Pancreas (tissue), 10 donors: ENCODE results near the gene CD101. TPM values are rescaled to one million over a fixed set of nuclear protein-coding genes. Genes with fewer than 3 reads are reported as not detected.

Source experiments
- ATAC-seq, 4 donors: fragments of 200-7000 bp; cut with Tn5 transposase; one replicate each; pipeline versions ENCODE4 v1.8.0 to v1.9.1; 2020; ENCODE audit warnings: mild to moderate bottlenecking in 4 of 4, moderate library complexity in 4 of 4
- DNase-seq, 6 donors: peaks; one replicate each; pipeline ENCODE4 v3.0.0-alpha.2; 2020
- FAIRE-seq: peaks from 2 replicates; lab custom pipeline; 2012; peaks lifted over from hg19 to GRCh38; lab: Jason Lieb, UNC
- H3K27ac ChIP-seq, 4 donors: fragments of 200-600 bp; sonication (generic); 1 replicate in 3 of 4; 2 replicates in 1 of 4; pipeline versions ENCODE4 v1.5.0 to v1.8.0; 2020
- H3K27me3 ChIP-seq, 4 donors: fragments of 200-600 bp; one replicate each; pipeline ENCODE4 v1.8.0; 2021
- H3K36me3 ChIP-seq, 3 donors: fragments of 200-600 bp; sonication (generic) in 1 of 3; one replicate each; pipeline versions ENCODE4 v1.5.0 to v1.8.0; 2020 to 2021
- H3K4me1 ChIP-seq, 3 donors: fragments of 200-600 bp; one replicate each; pipeline ENCODE4 v1.8.0; 2021
- H3K4me3 ChIP-seq, 4 donors: fragments of 200-600 bp; sonication (generic) in 2 of 4; one replicate each; pipeline versions ENCODE4 v1.5.0 to v1.8.0; 2020 to 2021
- H3K9me3 ChIP-seq, 4 donors: fragments of 200-600 bp; one replicate each; pipeline ENCODE4 v1.8.0; 2021
- WGBS, 2 donors: extraction: QIAGEN DNeasy Blood & Tissue Kit; methylation state at CpG; one replicate each; pipeline ENCODE4 v1.1.7; 2013; 5-methylcytosine and 5-hydroxymethylcytosine counted together
- intact Hi-C, 3 donors: fragments of 100-400 bp; cut with DNase I; formaldehyde crosslinking; loops; one replicate each; pipeline versions ENCODE4 v1.11.1 to v1.14.2; 2022
- polyA plus RNA-seq, 2 donors: library from polyadenylated mRNA; stranded (reverse); fragments of 200-250 nt; gene quantifications; one replicate each; pipeline ENCODE4 v1.2.3, GENCODE V29; 2013
- total RNA-seq, 6 donors: library from RNA; stranded (reverse); fragmentation: NEBNext Ultra II Directional in 4 of 6; extraction: Animal tissue kit (Norgen Biotek cat#: 25700) in 4 of 6; gene quantifications; one replicate each; pipeline versions ENCODE4 v1.2.1 to v1.2.4, GENCODE V29; 2021 to 2023
- TF ChIP-seq, protein P1 (sequence below), 4 donors: fragments of 200-600 bp; sonication (generic) in 3 of 4; IDR thresholded peaks; one replicate each; pipeline versions ENCODE4 v1.5.0 to v1.8.0; 2021; ENCODE audit warnings: antibody characterized with exemption in 4 of 4
- donor health status: healthy with polysubstance abuse.
- donor health status: DM: no; HTN: no; CAD: no; lungs with moderate emphysema.
- donor health status: DM: no; HTN: no; CAD: no.
- donor health status: control.
- donor health status: control.
- donor health status: Bipolar disorder and iron deficiency.
- donor health status: DM: yes; HTN: yes; CAD: no.
- donor health status: DM: no; HTN: no; CAD: no.
- donor health status: DM: no; HTN: no; CAD: no.
- donor health status: DM: yes; HTN: yes; CAD: no.

CD101 gene
- total and polyA plus RNA-seq, 8 donors, result 0.51 to 3.4 (median 1.5) TPM

- H3K27me3 ChIP-seq, result no peaks in the 10 kb centered on the region
These were observed 43.5 kb upstream of the CD101 start for GRCh38 chr1:116958110-116958509.

GRCh38 chr1:116958977-116959376, 42.6 kb upstream of the CD101 start:
- Histone ChIP-seq H3K27ac (no peak overlapping the region), H3K4me1 (no peaks in the 10 kb centered on the region), H3K27me3 (no peaks in the 10 kb centered on the region), H3K36me3 (peaks cover 0 to 13% (median 0%) of the 10 kb centered on the region in 3 donors), H3K9me3 (no peaks in the 10 kb centered on the region), H3K4me3 (no peak overlapping the region)
- 68 to 71% methylated on average over 2 of the region's 2 CpGs for WGBS, 2 donors
- TF ChIP-seq, protein P1, sequence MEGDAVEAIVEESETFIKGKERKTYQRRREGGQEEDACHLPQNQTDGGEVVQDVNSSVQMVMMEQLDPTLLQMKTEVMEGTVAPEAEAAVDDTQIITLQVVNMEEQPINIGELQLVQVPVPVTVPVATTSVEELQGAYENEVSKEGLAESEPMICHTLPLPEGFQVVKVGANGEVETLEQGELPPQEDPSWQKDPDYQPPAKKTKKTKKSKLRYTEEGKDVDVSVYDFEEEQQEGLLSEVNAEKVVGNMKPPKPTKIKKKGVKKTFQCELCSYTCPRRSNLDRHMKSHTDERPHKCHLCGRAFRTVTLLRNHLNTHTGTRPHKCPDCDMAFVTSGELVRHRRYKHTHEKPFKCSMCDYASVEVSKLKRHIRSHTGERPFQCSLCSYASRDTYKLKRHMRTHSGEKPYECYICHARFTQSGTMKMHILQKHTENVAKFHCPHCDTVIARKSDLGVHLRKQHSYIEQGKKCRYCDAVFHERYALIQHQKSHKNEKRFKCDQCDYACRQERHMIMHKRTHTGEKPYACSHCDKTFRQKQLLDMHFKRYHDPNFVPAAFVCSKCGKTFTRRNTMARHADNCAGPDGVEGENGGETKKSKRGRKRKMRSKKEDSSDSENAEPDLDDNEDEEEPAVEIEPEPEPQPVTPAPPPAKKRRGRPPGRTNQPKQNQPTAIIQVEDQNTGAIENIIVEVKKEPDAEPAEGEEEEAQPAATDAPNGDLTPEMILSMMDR (IDR thresholded peaks at IDR 0.05), result no peak
- ATAC-seq (no peak), FAIRE-seq (no peak), DNase-seq (no peak)
- intact Hi-C loops, result no loop called here

More at GRCh38 chr1:116958110-116958509, 43.5 kb upstream of the CD101 start:
- no peaks in the 10 kb centered on the region for H3K4me1 ChIP-seq
- intact Hi-C loops, result no loop called here
- H3K4me3 ChIP-seq, result no peak overlapping the region
- no peaks in the 10 kb centered on the region for H3K9me3 ChIP-seq
- H3K27ac ChIP-seq, result no peak overlapping the region
- ATAC-seq (no peak), DNase-seq (no peak), FAIRE-seq (no peak)
- TF ChIP-seq, protein P1 (IDR thresholded peaks at IDR 0.05), result no peak
- peaks cover 0 to 13% (median 0%) of the 10 kb centered on the region in 3 donors for H3K36me3 ChIP-seq
- WGBS, 2 donors, result 84 to 86% methylated on average over 4 of the region's 4 CpGs

- H3K4me1 ChIP-seq, result no peaks in the 10 kb centered on the region
- TF ChIP-seq, protein P1 (IDR thresholded peaks at IDR 0.05), result no peak
- FAIRE-seq (no peak), DNase-seq (no peak), ATAC-seq (no peak)
- WGBS, 2 donors, result 84 to 89% methylated on average over 6 of the region's 6 CpGs
- no peak overlapping the region for H3K27ac ChIP-seq
- no peak overlapping the region for H3K4me3 ChIP-seq
- H3K36me3 ChIP-seq, result peaks cover 0 to 22% (median 0%) of the 10 kb centered on the region in 3 donors
- no peaks in the 10 kb centered on the region for H3K9me3 ChIP-seq
- H3K27me3 ChIP-seq, result no peaks in the 10 kb centered on the region
- intact Hi-C loops, result no loop called here
These were observed 40.0 kb upstream of the CD101 start for GRCh38 chr1:116961606-116962005.

DNA sequence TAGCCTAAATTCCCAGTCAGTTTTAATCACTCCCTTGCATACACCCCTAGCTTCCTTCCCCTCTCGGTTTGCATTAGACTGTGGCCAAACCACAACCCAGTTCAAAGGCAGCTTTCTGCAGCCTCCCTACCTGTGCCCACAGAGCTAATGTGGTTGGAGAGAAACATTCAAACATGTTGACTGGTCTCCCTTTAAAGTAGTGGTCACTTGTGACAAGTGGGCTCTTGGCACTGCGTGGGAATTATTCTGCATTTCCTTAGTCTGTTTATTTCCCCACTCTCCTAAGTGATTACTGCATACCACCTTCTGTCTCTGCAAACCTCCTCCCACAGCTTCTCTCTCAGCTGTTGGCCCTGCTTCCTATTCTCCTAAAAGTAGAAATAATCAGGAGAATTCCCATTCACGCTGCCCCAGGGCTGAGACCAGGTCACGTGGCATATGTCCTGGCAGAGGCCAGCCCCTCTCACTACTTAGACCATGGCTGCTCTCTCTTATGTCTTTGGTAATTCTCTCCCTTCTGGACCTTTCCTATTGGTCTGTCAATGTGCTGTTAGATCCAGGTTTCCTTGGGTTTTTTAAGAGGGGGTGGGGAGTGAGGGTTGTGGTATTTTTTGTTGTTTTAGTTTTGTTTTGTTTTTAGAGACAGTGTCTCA, 38.4 kb upstream of the CD101 start:
- TF ChIP-seq, protein P1 (IDR thresholded peaks at IDR 0.05), result no peak
- Histone ChIP-seq H3K27me3 (no peaks in the 10 kb centered on the region), H3K4me3 (no peak overlapping the region), H3K4me1 (no peaks in the 10 kb centered on the region), H3K27ac (no peak overlapping the region), H3K36me3 (peaks cover 0 to 22% (median 0%) of the 10 kb centered on the region in 3 donors), H3K9me3 (no peaks in the 10 kb centered on the region)
- FAIRE-seq (no peak), ATAC-seq (no peak), DNase-seq (no peak)
- intact Hi-C loops, result no loop called here
- 87 to 91% methylated on average over 4 of the region's 4 CpGs for WGBS, 2 donors

- Histone ChIP-seq H3K36me3 (peaks cover 0 to 19% (median 0%) of the 10 kb centered on the region in 3 donors), H3K27me3 (no peaks in the 10 kb centered on the region), H3K4me1 (peaks cover 0 to 3% (median 0%) of the 10 kb centered on the region in 3 donors), H3K4me3 (no peak overlapping the region), H3K27ac (no peak overlapping the region), H3K9me3 (no peaks in the 10 kb centered on the region)
- intact Hi-C loops, result no loop called here
- no peak for ATAC-seq
- DNase-seq, result no peak
- no peak for FAIRE-seq
- 91 to 95% methylated on average over 11 of the region's 11 CpGs for WGBS, 2 donors
- TF ChIP-seq, protein P1 (IDR thresholded peaks at IDR 0.05), result no peak
These were observed 34.8 kb upstream of the CD101 start for GRCh38 chr1:116966791-116967190.
